Activated gamma-delta T cell treated with anti-CD3 and anti-CD28 coated beads, Interleukin-2, amount 50 U/mL, for 16 hours (primary cell): ENCODE results near the gene UPF1.

ENCODE experiments used
- DNase-seq: peaks from one replicate; pipeline ENCODE4 v3.0.0-alpha.2; 2020; ENCODE audit warnings: low read depth

UPF1 gene

GRCh38 chr19:18875726-18876125 lies 44.0 kb downstream of the UPF1 start:
- DNase-seq = no peak

GRCh38 chr19:18876865-18877264 lies 45.1 kb downstream of the UPF1 start:
- DNase-seq = no peak

DNA sequence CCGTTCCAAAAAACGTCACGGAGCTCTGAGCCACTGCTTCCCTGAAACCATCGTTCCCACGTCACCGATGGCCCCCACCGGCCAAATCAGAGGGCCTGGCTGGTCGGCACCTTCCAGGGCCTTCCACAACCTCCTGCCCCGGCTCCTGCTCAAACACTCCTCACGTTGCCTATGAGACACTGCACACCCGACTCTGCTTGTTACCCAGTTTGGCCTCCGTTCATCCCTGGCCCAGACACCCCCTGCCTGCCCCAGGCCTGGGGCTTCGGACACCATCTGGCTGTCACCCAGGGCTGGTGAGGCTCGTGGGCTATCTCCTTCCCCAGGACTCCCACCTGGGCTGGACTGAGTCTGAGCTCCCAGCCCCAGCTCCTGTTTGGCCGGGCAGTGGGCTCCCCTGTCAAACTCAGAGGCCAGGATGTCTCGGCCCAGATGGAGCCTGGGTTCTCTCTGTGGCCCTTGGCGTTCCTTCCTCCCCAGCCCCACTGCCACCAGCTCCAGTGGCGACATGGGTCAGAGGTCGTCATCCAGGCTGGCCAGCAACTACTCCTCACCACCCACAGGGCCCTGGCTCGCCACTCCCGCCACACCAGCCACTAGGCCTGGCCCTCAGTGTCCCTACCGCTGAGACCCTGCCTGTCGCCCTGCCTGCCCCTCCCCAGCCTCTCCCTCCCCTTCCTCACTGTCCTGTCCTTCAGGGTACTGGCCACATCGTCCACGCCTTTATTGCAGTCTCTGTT lies 46.5 kb downstream of the UPF1 start:
- DNase-seq = no peak

GRCh38 chr19:18878858-18879578 lies 47.3 kb downstream of the UPF1 start:
- DNase-seq = no peak

- no peak for DNase-seq
Observed at GRCh38 chr19:18879579-18880373, 48.0 kb downstream of the UPF1 start.

GRCh38 chr19:18881491-18881890 lies 49.7 kb downstream of the UPF1 start:
- no peak for DNase-seq

DNA sequence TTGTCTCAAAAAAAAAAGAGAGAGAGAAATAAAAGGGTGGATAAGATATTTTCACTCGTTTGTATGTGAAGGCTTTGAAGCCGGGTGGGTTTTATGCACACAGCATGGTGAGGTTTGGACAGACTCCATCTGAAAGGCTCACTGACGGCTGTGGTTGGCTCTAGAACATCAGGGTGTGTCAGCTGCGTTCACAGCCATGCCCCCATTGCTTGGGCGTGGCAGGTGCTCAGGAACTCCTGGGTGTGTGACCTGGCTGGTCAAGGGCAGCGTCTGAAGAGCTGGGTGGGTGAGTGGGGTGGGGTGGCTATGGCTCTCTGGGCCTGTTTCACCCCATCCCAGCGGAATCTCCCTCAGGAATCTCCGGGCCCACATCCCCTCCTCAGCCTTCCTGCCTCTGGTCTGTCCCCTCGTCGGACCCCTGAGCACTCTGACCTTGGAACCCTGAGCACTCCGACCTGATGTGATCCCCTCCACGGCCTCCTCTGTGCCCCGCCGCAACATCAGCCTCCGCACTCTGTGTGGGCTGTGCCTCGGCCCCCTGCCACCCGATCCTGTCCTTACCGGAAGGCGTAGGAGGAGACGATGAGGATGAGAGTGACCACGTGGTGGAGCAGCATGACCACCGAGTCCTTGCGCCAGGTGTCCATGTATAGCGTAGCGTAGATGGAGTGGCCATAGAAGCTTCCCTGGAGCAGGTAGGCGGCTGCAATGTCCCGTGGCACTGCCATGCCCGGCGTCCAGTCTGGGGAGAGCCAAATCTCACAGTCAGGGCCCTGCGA lies 52.0 kb downstream of the UPF1 start:
- DNase-seq = no peak

DNA sequence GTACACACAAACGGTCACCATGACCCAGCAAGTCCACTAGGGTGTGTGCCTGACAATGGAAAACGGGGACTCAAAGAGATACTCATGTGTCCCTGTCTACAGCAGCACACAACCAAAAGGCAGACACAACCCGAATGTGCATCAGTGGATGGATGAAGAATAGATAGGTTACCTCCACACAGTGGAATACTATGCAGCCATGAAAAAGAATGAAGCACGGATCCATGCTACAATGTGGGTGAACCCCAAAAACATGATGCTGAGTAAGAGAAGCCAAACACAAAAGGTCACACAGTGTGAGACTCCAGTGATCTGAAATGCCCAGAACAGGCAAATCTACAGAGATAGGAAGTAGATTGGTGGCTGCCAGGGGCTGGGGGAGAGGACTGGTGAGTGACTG lies 55.2 kb downstream of the UPF1 start:
- no peak for DNase-seq

GRCh38 chr19:18889949-18890745 lies 58.4 kb downstream of the UPF1 start:
- no peak for DNase-seq

- DNase-seq = no peak
Observed at GRCh38 chr19:18893587-18894253, 62.0 kb downstream of the UPF1 start.

GRCh38 chr19:18894254-18895037 lies 62.7 kb downstream of the UPF1 start:
- no peak for DNase-seq

DNA sequence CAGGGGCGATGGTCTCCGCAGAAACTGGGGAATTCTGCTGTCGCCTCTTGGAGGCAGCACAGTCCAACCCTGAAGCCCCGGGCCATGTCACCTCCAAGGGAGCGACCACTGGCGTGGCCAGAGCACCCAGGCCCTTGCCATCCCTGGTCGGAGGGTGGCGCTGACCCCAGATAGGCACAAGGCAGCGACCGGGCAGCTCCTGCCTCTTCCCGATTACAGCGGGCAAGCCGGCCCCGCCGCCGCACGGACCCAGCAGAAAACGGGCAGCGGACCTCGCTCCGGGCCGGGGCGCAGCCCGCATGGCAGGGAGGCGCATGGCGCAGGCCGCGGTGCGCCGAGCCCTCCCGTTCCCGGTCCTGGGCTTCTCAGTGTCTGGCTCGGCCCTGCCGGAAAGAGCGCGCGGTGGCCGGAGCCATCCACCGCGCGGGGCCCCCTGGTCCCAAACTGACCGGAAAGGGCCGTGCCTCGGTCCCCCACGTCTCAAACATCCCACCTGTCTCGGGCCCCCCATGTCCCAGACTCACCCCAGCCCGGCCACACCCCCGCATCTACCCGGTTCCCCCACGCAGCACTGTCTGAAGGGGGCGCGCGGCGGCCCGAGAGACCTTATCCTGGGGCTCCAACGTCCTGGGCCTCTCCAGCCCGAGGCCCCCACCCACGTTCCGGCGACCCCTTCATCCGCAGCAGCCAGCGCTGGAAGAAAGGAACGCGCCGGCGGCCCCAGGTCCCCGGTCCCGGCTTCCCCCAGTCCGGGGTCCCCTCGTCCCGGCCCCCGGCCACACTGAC lies 63.5 kb downstream of the UPF1 start:
- no peak for DNase-seq

- no peak for DNase-seq
Observed at GRCh38 chr19:18895824-18896341, 64.1 kb downstream of the UPF1 start, which contains the start of gene CERS1. Gene CERS1 (minus strand): TSS chr19:18896158. CDS start chr19:18896072, 86 bp downstream.

- no peak for DNase-seq
Observed at GRCh38 chr19:18896421-18896841, 64.7 kb downstream of the UPF1 start.

DNA sequence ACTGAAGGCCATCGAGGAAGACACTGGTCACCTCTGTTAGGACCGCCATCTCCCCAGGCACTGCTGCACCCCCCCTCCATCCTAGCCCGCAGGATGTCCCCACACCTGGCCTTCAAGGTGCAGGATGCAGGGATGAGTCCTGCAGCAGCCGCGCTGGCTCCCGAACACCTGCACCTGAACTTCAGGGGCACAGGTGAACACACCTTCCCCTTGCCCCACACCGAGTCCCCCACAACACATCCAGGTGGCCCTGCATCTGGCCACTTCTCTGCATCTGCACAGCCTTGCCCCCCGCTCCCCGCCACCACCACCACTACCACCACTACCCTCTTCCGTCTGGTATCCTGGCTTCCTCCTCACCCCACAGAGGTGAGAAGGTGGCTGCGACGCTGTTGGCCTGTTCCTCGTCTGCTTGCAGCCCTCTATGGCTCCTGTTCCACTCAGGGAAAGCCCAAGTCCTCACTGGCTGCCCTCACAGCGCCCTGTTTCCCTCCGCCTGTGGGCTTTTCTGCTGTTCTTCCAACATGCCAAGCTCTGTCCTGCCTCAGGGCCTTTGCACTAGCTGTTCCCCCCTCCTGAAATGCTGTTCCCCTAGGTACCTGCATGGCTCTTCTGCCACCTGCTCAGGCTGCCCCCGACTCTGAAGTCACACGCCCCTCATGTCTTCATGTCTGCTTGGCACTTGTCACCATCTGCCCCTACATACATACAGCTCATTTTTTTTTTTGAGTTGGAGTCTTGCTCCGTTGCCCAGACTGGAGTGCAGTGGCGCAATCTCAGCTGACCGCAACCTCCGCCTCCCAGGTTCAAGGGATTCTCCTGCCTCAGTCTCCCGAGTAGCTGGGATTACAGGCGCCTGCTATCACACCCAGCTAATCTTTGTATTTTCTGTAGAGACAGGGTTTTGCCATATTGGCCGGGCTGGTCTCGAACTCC lies 65.6 kb downstream of the UPF1 start:
- no peak for DNase-seq

DNA sequence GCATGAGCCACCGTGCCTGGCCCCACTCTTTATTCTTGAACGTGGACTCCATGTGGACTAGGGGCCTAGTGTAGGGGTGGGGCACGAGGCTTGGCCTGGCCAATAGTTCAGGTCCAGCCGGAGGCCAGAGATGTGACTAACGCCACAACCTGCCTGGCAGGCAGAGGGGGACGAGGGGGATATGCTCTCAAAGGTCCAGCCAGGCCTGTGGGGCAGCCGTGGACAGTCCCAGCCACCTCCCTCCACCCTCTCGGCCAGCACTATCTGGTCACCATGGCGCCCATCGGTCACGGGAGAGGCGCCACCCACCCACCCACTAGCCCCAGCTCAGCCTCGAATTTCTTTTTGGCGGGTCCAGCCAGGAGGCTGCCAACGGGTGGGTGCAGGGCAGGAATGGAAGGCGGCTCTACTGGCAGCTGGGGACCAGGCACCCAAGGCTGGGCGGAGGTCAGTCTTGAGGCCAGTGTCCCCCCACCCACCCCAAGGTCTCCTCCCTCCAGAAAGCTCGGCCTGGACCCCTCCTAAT lies 66.4 kb downstream of the UPF1 start:
- no peak for DNase-seq
